DMS79 treated with DMSO at 0.1 percent for 48 hours (cell line): ENCODE data around the gene IL1R2.

Experiments used
- DNase-seq: peaks from one replicate; lab custom pipeline; 2025; lab: John Stamatoyannopoulos, UW

The IL1R2 gene, protein sequence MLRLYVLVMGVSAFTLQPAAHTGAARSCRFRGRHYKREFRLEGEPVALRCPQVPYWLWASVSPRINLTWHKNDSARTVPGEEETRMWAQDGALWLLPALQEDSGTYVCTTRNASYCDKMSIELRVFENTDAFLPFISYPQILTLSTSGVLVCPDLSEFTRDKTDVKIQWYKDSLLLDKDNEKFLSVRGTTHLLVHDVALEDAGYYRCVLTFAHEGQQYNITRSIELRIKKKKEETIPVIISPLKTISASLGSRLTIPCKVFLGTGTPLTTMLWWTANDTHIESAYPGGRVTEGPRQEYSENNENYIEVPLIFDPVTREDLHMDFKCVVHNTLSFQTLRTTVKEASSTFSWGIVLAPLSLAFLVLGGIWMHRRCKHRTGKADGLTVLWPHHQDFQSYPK

DNA sequence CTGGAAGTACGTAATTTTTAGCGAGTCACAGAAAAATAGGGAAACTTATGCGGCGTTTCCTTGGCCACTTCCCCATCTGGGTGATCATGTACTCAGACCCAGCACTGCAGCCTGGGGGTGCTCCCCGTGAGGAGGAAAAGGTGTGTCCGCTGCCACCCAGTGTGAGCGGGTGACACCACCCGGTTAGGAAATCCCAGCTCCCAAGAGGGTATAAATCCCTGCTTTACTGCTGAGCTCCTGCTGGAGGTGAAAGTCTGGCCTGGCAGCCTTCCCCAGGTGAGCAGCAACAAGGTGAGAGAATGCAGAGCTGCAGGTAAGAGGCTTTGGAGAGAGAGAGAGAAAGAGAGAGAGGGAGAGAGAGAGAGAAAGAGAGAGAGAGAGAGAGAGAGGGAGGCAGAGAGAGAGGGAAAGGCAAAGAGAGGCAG is at the start of gene IL1R2:
Gene IL1R2 (plus strand): TSS at position 240 of the 425 bp plus-strand sequence. CDS start 16,616 bp downstream, outside the sequence.
- DNase-seq, result no peak

DNA sequence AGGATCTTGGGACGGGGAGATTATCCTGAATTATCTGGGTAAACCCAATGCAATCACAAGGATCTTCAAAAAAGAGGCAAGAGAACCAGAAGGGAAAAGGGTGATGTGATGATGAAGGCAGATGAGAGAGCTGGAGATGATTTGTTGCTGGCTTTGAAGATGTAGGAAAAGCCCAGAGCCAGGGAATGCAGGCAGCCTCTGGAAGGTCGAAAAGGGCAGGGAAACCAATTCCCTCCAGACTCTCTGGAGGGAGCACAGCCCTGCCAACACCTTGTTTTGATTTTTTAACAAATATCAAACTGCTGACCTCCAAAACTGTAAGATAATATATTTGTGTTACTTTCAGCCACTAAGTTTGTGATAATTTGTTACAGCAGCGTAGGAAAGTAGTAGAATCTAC is 48.9 kb upstream of the IL1R2 start:
- DNase-seq, result no peak

DNA sequence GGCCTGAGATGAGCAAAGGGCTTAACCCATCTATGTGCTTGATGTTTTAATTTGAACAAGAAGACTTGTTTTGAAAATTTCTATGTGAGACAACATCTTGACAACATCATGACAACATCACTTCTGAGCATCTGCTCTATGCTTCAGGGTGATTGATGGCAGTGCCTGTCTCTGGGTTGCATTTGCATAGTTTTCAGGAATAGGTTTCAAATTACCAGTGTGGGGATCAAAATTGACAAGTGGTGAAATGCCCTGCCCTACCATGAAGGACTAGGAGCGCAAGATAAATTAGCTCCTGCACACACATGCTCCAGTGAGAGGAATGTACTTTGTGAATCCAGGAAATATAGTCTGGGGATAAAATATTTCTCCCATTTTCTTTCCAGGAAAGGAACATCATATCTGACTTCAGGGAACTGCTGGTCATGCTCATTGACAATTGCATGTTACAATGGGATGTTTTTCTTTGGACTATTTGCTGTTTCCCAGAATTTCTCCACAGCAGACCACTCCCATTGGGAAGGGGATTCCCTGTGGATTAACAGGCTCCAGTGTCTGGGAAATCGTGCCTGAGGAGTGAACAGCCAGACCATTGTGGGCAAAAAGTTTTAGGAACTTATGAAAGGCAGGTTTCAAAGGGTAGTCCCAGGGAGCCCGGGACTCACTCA is 45.3 kb upstream of the IL1R2 start:
- no peak for DNase-seq

DNA sequence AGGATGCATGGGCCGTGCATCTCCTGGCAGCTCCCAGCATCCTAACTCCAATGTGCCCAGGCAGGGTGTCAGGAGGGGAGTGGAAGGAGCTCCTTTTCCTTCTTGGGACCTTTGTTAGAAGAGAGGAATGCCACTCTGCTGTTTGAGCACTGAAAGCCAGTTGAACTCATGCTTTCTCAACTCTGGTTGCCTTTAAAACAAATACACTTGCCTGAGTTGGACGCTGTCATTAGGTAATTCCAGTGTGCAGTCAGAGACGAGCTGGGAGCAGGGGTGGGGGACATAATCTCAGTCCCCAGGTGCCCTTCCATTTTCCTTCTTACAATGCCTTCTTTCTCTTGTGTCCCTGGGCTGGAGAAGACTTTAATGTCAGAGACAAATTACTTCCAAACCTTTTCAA is 44.4 kb upstream of the IL1R2 start:
- no peak for DNase-seq

DNA sequence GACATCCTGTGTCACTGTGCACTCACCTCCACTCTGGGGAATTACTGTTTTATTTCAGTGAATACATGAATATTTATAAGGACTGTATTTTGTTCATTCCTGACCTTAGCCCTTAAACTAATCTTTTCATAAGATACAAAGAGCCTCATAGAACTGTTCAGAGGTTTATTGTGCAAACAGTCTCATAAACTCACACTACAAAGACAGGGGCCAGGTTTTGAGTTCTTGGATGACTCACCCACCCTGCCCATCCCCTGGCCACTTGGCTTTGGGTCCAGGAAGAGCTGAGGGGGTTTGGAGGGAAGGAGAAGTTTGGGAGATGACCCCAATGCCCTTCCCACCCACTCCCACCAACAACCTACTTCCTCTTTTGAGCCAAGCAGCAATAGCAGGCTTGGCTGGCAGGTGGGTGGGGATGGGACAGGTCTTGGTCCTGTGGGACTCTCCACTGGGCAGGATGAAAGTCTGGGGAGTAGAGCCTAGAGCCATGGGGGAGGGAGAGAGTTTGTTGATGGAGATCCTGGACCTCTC is 43.1 kb upstream of the IL1R2 start:
- DNase-seq, result no peak

DNA sequence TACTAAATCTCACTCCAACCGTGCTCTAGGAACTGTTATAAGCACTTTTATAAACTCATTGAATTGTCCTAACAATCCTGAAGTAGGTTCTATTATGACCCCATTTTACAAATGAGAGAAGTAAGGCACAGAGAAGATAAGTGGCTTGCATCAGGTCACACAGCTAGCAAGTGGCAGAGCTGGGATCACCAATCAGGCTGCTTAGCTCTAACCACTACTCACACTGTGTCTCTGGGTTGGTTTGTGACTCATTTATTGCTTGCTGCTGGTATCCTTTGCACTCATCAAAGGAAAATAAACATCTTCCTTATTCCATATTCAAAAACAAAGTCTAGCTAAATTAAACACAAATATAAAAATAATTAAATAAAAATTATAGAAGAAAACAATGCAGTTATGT is 42.5 kb upstream of the IL1R2 start:
- no peak for DNase-seq

DNA sequence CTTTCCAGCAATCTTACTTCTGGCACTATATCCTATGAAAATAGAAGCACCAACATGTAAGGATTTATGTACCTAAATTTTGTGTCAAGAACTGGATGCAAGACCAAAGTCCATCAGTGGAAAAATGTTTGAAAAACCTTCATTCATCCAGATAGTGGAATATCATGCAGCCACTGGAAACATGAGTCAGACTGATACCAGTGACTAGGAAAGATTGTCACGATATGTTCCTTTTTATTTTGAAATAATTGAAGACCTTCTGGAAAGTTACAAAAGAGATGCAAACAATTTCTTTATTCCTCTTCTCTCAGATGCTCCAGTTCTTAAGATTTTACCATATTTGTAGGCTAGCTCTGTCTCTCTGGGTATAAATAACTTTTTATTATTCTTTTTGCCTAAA is 40.5 kb upstream of the IL1R2 start:
- DNase-seq, result no peak

DNA sequence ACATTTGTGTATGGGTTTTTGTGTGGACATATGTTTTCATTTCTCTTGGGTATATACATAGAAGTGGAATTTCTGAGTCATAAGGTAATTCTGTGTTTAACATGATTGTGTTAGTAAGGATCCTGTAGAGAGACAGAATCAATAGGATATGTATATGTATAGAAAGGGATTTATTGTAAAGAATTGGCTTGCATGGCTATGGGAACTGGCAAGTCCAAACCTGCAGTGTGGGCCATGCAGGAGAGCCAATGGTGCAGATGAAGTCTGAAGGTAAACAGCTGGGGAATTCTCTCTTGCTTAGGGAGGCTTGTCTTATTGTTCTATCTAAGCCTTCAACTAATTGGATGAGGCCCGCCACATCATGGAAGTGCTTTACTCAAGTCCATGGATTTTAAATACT is 39.2 kb upstream of the IL1R2 start:
- no peak for DNase-seq

DNA sequence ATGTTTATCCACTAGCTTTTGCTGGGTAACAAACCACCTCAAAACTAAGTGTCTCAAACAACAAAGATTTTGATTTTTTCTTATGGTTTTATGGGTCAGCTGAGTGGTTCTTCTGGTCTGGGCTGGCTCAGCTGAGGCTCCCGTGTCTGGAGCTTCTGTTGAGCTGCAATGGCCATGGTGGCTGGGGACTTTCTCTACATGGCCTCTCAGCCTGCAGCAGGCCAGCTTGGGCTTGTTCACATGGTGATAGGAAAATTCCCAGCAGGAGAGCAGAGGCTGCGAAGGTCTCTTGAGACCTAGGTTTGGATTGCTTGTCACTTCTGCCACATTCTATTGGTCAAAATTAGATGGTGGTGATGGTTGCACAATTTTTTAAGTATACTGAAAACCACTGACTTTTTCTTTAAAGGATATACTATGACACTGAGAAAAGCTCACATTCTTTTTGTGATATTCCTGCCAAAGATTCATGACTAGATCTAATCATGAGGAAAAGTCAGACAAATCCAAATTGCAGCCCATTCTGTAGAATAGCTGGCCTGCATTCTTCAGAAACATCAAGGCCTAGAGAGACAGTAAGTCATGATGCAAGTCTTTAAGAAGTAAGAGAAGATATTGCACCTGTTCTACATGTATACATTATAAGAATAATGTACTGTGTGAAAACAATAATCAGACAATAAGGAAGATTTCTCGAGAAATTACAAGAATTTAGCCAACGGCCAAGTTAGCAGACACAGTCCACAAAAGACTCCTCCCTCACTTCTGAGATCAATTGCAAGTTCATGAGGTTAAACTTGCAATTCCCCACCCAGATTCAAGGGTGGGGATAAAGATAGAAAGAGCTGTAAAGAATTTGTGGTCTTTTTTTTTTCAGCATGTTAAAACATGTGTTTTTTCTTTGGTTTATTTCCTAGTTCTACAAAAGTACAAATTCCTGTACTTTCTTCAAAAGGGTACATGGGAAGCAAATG is 35.0 kb upstream of the IL1R2 start:
- DNase-seq, result no peak

DNA sequence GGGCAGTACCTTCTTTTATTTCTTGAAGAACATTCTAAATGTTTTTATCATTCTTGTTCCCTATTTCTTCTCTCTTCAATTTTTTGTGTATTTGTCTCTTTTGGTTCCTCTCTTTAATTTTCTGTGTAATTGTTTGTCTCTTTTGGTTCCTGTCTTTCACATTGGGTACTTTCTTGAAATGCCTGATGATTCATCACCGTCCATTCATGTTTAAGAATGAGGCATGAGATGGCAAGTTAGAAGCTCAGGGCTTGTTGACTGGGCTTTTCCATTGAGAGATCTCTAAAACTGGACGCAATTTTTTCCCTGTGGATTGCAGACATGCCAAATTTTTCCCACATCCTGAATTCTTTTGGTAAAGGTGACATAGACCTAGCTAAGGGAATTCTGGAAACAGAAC is 33.7 kb upstream of the IL1R2 start:
- no peak for DNase-seq

DNA sequence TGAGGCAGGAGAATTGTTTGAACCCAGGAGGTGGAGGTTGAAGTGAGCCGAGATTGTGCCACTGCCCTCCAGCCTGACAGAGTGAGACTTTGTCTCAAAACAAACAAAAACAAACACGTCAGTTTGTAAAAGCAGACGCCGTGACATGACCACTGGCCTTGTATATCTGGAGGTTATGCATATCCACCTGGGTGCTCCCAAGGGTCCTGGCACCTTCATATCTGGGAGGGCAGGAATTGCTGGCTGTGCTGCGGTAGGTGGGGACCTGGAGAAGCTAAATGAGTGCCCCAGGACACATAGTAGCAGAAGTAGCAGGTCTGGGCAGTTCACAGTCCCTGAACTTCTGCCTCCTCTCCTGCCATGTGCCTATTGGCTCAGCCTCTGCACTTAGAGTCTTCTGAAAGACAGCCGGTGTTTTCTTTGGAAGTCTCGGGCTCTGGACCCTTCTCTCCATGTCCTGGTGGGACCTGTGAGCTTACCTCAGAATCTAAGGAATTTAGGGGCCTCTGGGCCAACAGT is 30.9 kb upstream of the IL1R2 start:
- no peak for DNase-seq

DNA sequence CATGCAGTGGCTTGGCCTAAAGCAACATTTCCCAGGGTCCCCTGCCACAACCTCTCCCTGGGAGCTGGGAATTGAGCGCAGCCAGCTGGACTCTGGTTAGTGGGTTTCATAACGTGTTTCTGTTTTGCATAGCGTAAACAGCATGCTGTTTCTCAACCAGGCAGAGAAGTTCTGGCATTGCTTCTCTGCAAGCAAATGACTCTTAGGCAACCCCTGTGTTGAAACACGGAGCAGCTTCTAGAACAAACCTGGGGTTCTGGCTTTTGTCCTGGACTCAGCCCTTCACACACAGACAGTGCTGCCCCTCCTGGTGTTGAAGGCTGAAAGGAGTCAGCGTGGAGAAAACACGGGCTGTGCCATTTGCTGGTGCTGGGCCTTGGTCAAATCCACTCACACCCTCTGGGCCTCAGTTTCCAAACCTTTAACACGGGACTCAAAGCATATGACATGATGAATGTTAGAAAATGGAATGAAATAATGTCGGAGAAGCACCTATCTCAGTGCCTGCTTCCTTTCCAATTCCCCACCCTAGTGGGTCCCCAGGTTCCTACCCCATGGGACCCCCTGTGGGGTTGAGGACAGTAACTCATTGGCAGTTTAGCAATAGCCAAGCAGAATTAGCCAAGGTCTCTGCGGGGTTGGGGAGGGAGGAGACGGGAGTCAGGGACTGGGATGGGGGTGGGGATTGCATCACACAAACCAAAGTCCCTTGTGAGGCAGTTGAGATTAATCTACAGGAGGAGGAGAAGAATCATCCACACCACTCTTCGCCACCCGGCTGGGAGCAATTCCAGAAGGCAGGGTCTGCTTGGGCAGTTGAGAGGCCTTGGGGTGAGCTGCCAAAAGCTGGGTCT is 30.2 kb upstream of the IL1R2 start:
- no peak for DNase-seq

DNA sequence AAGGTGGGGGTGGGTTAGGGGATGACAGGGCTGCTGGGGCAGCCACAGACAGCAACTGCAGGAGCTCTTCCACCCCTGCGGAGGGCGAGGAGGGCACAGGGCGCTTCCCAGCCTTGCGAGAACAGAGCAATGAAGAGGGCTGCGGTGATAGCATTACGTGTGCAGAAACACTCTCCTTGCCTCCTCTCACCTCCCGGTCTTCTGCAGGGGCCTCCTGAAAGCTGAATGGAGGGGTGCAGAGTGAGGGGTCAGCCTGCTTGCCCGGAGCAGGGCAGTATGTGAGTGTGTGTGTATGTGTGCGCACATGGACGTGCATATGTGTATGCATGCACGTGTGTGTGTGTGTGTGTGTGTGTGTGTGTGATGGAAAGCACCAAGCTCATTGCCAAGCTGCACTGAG is 29.5 kb upstream of the IL1R2 start:
- DNase-seq, result no peak

DNA sequence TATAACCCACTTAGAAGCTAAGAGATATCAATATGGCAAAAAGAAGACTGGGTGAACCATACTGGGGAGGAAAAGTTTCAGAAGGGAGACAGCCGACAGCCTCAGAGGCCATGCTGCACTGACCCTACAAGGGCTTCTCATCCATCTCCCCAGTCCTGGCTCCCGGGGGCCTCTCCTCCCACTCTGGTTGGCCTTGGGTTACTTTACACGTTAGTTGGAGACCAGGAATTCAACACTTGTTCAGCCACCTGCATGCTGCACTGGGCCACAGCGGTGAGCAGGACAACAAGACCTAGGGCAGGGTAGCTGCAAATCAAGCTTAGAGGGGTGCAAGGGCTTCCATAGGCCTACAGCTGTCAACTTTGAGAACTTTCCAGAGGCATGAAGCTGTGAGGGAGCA is 28.6 kb upstream of the IL1R2 start:
- no peak for DNase-seq

DNA sequence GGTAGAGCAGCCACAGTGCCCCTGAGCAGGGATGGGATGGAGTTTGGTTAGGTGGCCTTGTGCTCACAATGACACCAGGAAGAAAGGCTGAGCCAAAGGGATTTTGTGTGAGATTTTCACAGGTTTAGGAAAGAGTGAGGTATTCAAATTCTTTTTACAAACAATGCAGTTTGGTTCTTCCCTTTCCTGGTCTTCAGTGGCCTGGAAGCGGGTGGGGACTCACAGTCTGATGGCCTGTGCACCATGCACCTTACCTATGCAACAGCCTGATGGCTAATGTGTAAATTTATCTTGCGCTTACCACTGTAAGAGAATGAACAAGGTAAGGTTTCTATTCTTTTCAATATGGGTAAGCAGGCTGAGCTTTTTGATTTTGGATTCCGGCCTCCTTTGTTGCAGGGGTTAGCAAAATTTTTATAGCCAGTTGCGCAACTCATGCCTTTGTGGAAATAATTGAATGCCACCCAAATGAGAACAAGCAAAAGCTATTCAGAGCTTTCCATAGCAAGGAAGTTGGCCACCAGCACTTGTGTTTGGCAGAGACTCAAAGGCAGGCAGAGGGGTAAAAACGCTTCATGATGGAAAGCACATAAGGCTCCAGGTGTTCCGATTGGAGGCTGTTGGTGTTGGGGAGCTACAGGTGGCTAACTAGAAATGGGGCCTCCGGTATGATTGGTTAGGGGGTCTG is 23.8 kb upstream of the IL1R2 start:
- no peak for DNase-seq

DNA sequence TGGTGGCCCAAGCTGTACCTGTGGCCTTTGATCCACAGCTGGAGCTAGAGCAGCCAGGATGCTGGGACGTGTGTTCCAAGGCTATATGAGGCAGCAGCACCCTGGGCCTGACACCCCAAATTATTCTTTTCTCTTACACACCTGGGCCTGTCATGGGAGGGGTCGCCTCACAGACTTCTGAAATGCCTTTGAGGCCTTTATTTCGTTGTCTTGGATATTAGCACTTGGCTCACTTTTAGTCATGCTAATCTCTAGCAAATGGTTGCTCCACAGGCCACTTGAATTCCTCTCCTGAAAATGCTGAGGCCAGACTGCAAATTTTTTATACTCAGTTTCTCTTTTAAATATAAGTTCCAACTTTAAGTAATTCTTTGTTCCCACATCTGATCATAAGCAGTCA is 22.0 kb upstream of the IL1R2 start:
- no peak for DNase-seq

DNA sequence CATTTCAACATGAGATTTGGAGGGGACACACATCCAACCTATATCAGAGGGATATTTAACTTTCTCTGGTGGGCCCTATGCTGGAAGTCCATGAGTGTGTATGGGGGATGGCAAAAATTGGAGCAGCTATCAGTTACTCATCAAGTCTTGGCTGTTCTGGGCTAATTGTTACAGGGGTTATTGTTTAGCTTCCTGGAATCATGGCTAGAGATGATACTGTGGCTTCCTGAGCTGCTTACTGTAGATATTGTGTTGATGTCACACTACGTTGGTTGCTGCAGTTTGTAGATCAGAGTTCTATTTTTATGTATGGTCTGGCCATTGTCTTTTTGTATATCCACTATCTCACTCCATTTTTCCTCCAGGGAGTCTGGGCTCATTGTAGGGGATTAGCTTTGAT is 20.9 kb upstream of the IL1R2 start:
- no peak for DNase-seq

DNA sequence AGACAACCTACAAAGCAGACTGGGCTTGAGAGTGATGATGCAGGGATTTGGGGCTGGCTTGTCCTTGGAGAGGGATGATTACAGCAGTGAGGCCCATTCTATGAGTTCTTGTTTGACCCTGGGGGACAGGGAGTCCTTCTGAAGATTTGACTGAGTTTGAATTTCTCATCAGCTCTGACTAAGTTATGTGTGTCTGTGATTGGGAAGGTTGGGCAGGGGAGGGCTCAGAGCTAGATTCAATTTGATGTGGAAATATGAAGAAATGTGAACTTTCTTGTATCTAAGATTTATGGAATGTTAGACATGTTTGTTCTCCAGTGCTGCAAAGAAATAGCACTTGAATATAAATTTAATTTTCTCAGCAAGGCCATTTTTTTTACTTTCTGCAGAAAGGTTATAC is 19.9 kb upstream of the IL1R2 start:
- no peak for DNase-seq

DNA sequence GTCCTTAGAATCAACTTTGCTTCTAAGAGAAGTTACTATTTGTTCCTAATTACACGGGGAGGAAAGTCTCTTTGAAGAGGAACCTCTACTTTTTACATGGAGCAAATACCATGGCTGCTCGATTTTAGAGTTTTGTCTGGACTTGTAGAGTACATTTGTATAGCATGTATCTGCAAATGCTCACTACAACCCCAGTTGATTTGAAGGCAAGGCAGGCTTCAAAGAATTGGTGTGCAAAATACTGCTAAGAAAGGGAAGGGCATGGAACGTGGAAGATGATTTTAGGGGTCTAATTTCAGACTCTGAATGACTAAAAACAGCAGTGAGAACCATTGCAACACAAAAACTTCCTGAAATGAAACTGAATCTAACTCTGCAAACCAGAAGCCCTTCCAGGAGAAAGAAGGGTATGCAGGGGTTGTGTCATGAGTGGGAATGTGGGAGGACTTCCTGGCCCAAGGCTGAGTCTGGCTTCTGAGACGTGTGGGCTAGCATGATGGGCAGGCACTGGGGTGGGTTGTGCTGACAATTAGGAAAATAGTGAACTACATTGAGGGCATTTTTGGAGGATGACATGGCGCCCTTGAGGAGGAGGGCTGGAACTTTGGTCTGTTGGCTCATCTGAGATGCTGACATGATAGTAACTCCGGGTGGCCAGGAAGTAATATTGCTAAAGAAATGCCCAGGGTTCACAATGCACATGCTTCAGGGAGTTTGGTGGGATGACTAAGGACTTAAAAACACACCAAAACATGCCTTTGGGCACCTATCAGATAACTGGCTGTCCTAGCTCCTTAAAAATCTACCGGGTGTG is 18.9 kb upstream of the IL1R2 start:
- no peak for DNase-seq

DNA sequence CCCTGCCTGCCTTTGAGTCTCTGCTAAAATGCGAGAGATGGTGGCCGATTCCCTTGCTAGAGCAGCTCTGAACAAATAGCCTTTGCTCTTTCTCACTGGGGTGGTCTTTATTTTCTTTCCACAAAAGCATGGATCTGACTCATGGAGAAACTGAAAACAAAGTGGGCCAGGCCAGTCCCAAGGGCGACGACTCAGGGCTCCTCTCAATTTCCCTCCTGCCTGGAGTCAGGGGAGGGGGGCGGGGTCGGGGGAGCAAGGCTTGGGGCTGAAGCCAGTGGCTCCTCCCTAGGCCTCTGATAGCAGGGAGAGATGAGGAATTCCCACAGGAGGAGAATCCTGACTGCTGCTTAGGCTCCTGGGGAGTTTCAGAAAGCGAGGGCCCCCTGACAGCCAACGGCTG is 17.1 kb upstream of the IL1R2 start:
- no peak for DNase-seq
